Adrenal gland (tissue), 12 donors: Measurements from ENCODE around the gene CBLN1. TPM values are rescaled to one million over a fixed set of nuclear protein-coding genes. Genes with fewer than 3 reads are reported as not detected.
A peak's percentile ranks its signal among the peaks of the same experiment; 100 is the strongest.

Source experiments
- DNase-seq, 7 donors: peaks; one replicate each; pipeline ENCODE4 v3.0.0-alpha.2; 2019 to 2020
- H3K27ac ChIP-seq, 5 donors: fragments of 200-600 bp; sonication (generic) in 4 of 5; 1 replicate in 3 of 5; 2 replicates in 2 of 5; pipeline versions ENCODE4 v1.5.1 to v1.8.0; 2016 to 2020; ENCODE audit warnings: mild to moderate bottlenecking in 1 of 5
- H3K27me3 ChIP-seq: fragments of 200-600 bp; 2 replicates; pipeline ENCODE4 v1.8.0; 2021
- H3K36me3 ChIP-seq, 2 donors: fragments of 200-600 bp; replicated peaks in 1 of 2; 1 replicate in 1 of 2; 2 replicates in 1 of 2; pipeline versions ENCODE4 v1.5.1 to v1.8.0; 2018 to 2022
- H3K4me1 ChIP-seq, 2 donors: fragments of 200-600 bp; replicated peaks in 1 of 2; 1 replicate in 1 of 2; 2 replicates in 1 of 2; pipeline versions ENCODE4 v1.5.1 to v1.8.0; 2018 to 2021
- H3K4me3 ChIP-seq, 4 donors: fragments of 200-600 bp; sonication (generic) in 3 of 4; one replicate each; pipeline ENCODE4 v1.5.1; 2016 to 2018
- H3K9me3 ChIP-seq, 3 donors: fragments of 200-600 bp; sonication (generic) in 1 of 3; replicated peaks in 1 of 3; 1 replicate in 2 of 3; 2 replicates in 1 of 3; pipeline versions ENCODE4 v1.5.1 to v1.8.0; 2016 to 2021
- POLR2A ChIP-seq, 2 donors: fragments of 450-650 bp; IDR thresholded peaks; one replicate each; pipeline ENCODE4 v1.6.1; 2017; ENCODE audit warnings: antibody characterized with exemption in 2 of 2, mild to moderate bottlenecking in 2 of 2, moderate library complexity in 1 of 2
- WGBS, 4 donors: extraction: QIAGEN DNeasy Blood & Tissue Kit in 2 of 4; methylation state at CpG; one replicate each; pipeline versions ENCODE4 v1.1.5 to v1.1.7; 2013 to 2017; 5-methylcytosine and 5-hydroxymethylcytosine counted together
- intact Hi-C, 2 donors: fragments of 100-400 bp; cut with DNase I; formaldehyde crosslinking; loops; one replicate each; pipeline versions ENCODE4 v1.14.1 to v1.15.0; 2022 to 2023
- polyA plus RNA-seq, 3 donors: library from polyadenylated mRNA; stranded (reverse); fragments of 200-250 nt in 2 of 3; fragments of 350-450 nt in 1 of 3; fragmentation: Illumina TruSeq in 1 of 3; extraction: RNeasy Lipid Tissue Mini Kit (QIAGEN cat#74804) in 1 of 3; gene quantifications; one replicate each; pipeline ENCODE4 v1.2.3, GENCODE V29; 2013 to 2014
- total RNA-seq, 9 donors: library from RNA; depleted of rRNA in 4 of 9; stranded (reverse); fragments of >200 nt in 4 of 9; fragments of 120-200 nt in 1 of 9; fragmentation: NEBNext Ultra II Directional in 1 of 9; extraction: Animal tissue kit (Norgen Biotek cat#: 25700) in 1 of 9; gene quantifications; one replicate each; pipeline versions ENCODE4 v1.1.0 to v1.2.4, GENCODE V29; 2013 to 2023
- TF ChIP-seq, protein P1 (sequence below), 6 experiments: fragments of 450-650 bp in 4 of 6; fragments of 200-600 bp in 2 of 6; sonication (generic) in 1 of 6; IDR thresholded peaks; 1 replicate in 5 of 6; 2 replicates in 1 of 6; pipeline versions ENCODE4 v1.5.1 to v1.8.0; 2016 to 2021; ENCODE audit warnings: antibody characterized with exemption in 6 of 6, mild to moderate bottlenecking in 2 of 6, moderate library complexity in 1 of 6
- donor health status: healthy with polysubstance abuse.
- donor health status: Bipolar disorder and iron deficiency.
- donor health status: DM: yes; HTN: yes; CAD: no.
- donor health status: DM: no; HTN: no; CAD: no.
- donor health status: DM: no; HTN: no; CAD: no.
- donor health status: DM: yes; HTN: yes; CAD: no.

CBLN1 gene
- total and polyA plus RNA-seq, 12 donors, result 0.08 to 2.8 (median 0.27) TPM; not detected in 3

DNA sequence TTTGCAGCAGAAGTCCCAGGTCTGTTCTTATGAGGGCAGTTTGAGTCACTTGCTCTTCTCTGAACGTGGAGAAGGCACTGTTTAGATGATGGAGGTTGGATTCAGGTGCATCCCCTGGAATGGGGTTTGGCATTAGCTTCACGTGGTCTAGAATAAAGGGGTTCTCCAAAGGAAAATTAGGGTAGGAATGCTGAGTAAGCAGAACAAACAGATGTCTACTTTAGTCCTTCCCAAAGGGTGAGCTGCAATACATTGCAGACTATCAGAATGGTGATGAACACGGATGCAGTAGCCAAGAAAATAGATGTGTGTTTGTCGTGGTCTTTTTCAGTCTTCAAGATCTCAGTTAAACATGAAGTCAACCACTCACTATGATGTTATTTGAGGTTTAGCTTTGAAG, 3.3 kb upstream of the CBLN1 start:
- intact Hi-C loops, result no loop called here
- peaks cover 0 to 15% of the 10 kb centered on the region in 2 donors for H3K4me1 ChIP-seq
- WGBS, 4 donors, result 46 to 57% (median 52%) methylated on average over 4 of the region's 4 CpGs
- H3K27ac ChIP-seq, result no peak overlapping the region
- H3K27me3 ChIP-seq, result peaks cover 60% of the 10 kb centered on the region
- no peak for TF ChIP-seq POLR2A (IDR thresholded peaks at IDR 0.05)
- TF ChIP-seq, protein P1, sequence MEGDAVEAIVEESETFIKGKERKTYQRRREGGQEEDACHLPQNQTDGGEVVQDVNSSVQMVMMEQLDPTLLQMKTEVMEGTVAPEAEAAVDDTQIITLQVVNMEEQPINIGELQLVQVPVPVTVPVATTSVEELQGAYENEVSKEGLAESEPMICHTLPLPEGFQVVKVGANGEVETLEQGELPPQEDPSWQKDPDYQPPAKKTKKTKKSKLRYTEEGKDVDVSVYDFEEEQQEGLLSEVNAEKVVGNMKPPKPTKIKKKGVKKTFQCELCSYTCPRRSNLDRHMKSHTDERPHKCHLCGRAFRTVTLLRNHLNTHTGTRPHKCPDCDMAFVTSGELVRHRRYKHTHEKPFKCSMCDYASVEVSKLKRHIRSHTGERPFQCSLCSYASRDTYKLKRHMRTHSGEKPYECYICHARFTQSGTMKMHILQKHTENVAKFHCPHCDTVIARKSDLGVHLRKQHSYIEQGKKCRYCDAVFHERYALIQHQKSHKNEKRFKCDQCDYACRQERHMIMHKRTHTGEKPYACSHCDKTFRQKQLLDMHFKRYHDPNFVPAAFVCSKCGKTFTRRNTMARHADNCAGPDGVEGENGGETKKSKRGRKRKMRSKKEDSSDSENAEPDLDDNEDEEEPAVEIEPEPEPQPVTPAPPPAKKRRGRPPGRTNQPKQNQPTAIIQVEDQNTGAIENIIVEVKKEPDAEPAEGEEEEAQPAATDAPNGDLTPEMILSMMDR (IDR thresholded peaks at IDR 0.05), result no peak
- H3K4me3 ChIP-seq, result no peak overlapping the region
- DNase-seq, result no peak
- no peaks in the 10 kb centered on the region for H3K36me3 ChIP-seq
- H3K9me3 ChIP-seq, result no peaks in the 10 kb centered on the region

DNA sequence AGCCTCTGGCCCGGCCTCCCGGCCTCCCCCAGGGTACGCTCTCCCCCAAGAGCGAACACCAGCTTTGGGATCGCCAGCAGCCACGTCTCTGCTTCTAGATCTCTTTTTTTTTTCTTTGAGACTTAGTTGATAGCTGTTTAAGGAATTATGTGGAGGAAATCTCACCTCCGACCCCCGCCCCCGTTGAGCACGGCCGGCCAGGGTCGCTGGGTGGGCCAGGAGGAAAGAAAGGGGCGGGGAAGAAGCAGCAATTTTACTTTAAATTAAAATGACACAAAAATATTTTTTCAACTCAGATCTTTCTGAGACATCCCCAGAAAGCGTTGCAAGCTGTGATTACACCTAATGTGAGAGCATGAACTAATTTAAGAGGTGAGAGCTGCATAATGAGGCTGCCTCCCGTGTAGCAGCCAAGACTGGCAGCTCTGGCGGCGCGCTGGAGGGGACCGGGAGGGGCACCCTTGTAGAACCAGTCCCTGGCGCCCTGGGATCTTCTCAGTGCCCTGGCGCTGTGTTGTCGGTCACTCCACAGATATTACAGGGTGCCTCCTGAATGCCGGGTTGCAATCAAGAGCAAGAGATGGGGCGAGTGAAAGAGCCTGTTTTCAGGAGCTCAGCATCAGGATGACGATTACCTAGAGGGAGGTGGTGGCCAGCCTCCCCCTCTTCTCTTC, 1.9 kb upstream of the CBLN1 start:
- intact Hi-C loops, result no loop called here
- WGBS, 4 donors, result 2 to 3% (median 3%) methylated on average over 21 to 25 of the region's 25 CpGs
- H3K4me3 ChIP-seq, result no peak overlapping the region
- no peak for DNase-seq
- no peak overlapping the region for H3K27ac ChIP-seq
- H3K4me1 ChIP-seq, result peaks cover 0 to 15% of the 10 kb centered on the region in 2 donors
- H3K9me3 ChIP-seq, result no peaks in the 10 kb centered on the region
- TF ChIP-seq, protein P1 (IDR thresholded peaks at IDR 0.05), result no peak
- TF ChIP-seq POLR2A (IDR thresholded peaks at IDR 0.05), result no peak
- no peaks in the 10 kb centered on the region for H3K36me3 ChIP-seq
- peaks cover 75% of the 10 kb centered on the region for H3K27me3 ChIP-seq

- intact Hi-C loops, result no loop called here
- peaks cover 79% of the 10 kb centered on the region for H3K27me3 ChIP-seq
- TF ChIP-seq, protein P1 (IDR thresholded peaks at IDR 0.05), result no peak
- no peak for TF ChIP-seq POLR2A (IDR thresholded peaks at IDR 0.05)
- no peaks in the 10 kb centered on the region for H3K9me3 ChIP-seq
- 1 to 3% (median 2%) methylated on average over 29 to 49 of the region's 49 CpGs for WGBS, 4 donors
- no peaks in the 10 kb centered on the region for H3K36me3 ChIP-seq
- H3K27ac ChIP-seq, result no peak overlapping the region
- peak in 4 of 7 donors; percentile 12 to 31 (median 18) for DNase-seq
- peaks cover 0 to 15% of the 10 kb centered on the region in 2 donors for H3K4me1 ChIP-seq
- peak overlapping the region in 1 of 4 donors; percentile 51 for H3K4me3 ChIP-seq
Observed at GRCh38 chr16:49282690-49283375, 1.2 kb upstream of the CBLN1 start.

DNA sequence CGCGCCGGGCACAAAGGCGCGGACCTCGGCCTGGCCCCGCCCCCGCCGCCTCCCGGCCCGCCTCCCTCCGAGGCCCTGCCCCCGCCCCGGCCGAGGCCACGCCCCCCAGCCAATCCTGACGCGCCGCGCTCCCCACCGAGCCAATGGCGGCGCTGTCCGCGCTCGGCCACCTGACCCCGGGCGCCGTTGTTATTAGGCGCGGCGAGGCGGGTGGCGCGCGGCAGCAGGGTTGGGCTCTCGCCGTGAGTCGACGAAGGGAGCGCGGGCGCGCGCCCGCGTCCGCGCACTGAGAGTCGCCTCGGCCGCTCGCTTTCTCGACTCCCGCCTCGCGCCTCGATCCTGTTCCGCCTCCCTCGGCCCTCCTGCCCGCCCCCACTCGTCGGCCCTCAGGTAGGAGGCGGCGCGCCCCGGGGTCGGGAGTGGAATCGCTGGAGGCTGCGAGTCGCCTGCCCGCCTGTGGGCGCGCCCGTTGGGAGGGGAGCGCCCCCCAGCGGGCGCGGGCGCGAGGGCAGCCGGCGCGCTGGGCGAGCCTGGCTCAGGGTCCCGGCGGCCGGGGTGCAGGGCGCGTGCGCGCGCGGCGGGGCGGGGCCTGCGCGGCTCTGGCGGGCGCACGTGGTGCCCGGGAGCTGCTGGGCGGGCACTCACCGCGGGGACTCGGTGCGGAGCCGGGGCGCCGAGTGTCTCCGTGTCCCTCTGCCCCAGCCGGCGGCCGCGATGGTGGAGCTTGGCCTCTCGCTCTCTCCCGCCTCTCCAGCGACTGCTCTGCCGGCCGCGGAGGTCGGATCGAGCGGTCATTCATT, 405 bp upstream of the CBLN1 start:
- H3K36me3 ChIP-seq, result no peaks in the 10 kb centered on the region
- 0 to 2% (median 1%) methylated on average over 11 to 122 of the region's 124 CpGs for WGBS, 4 donors
- peaks cover 0 to 15% of the 10 kb centered on the region in 2 donors for H3K4me1 ChIP-seq
- no peak for TF ChIP-seq POLR2A (IDR thresholded peaks at IDR 0.05)
- TF ChIP-seq, protein P1 (IDR thresholded peaks at IDR 0.05), result peak in 3 of 6 experiments; percentile 20 to 46 (median 26)
- peak overlapping the region in 1 of 4 donors; percentile 51 for H3K4me3 ChIP-seq
- intact Hi-C loops, result no loop called here
- DNase-seq, result peak; percentile 69 to 89 (median 81)
- no peaks in the 10 kb centered on the region for H3K9me3 ChIP-seq
- H3K27ac ChIP-seq, result peak overlapping the region in 1 of 5 donors; percentile 30
- peaks cover 81% of the 10 kb centered on the region for H3K27me3 ChIP-seq
